K562 (cell line): Measurements from ENCODE around the gene IL4I1. TPM values are rescaled to one million over a fixed set of nuclear protein-coding genes. Genes with fewer than 3 reads are reported as not detected.

Source experiments
- ATAC-seq: fragments of 200-7000 bp; cut with Tn5 transposase; 3 replicates; pipeline ENCODE4 v1.9.1; 2020; ENCODE audit warnings: moderate library complexity
- BruUV-seq: library from RNA; stranded (reverse); fragments of 400-500 nt; replicated peaks from 2 replicates; lab custom pipeline; 2021; lab: Mats Ljungman, UMichigan
- CTCF ChIA-PET: fragments of 300-600 bp; formaldehyde crosslinking; extraction: SDS; loops from one replicate; lab custom pipeline; 2021; ENCODE audit warnings: low intra/inter-chr PET ratio; lab: Yijun Ruan, JAX
- POLR2A ChIA-PET: fragments of 300-600, 350-650 bp; sonication (Branson Sonifier 250); formaldehyde crosslinking; extraction: SDS; loops from one replicate; lab custom pipeline; 2021; ENCODE audit warnings: antibody characterized with exemption, inconsistent platforms; lab: Yijun Ruan, JAX
- DNase-seq, 4 experiments: peaks; one replicate each; pipeline versions ENCODE4 v3.0.0 to v3.0.0-alpha.2; 2011 to 2018; ENCODE audit warnings: low spot score in 3 of 4, mixed read lengths in 3 of 4; ENCODE audit errors: extremely low read depth in 1 of 4
- FAIRE-seq: peaks from 2 replicates; lab custom pipeline; 2011; peaks lifted over from hg19 to GRCh38; lab: Jason Lieb, UNC
- H2AFZ ChIP-seq: 2 replicates; pipeline ENCODE4 v1.6.0; 2011; ENCODE audit warnings: low read depth, low read length, control low read depth, inconsistent platforms
- H3K27ac ChIP-seq: fragments of 200-600 bp; 3 replicates; pipeline ENCODE4 v1.8.0; 2011; ENCODE audit warnings: low read depth, mild to moderate bottlenecking, control low read depth, inconsistent platforms, low read length, moderate library complexity, mixed read lengths; ENCODE audit errors: extremely low read depth
- H3K27me3 ChIP-seq, 2 experiments: fragments of 300-600 bp in 1 of 2; 2 replicates in 1 of 2; 3 replicates in 1 of 2; pipeline versions ENCODE4 v1.6.0 to v1.8.0; 2011; ENCODE audit warnings: inconsistent platforms in 2 of 2, low read length in 2 of 2, mild to moderate bottlenecking in 1 of 2, mixed read lengths in 1 of 2, moderate library complexity in 1 of 2; ENCODE audit not compliant: control insufficient read depth in 2 of 2, insufficient read depth in 2 of 2
- H3K36me3 ChIP-seq: fragments of 300-600 bp; 3 replicates; pipeline ENCODE4 v1.8.0; 2011; ENCODE audit warnings: mild to moderate bottlenecking, low read length, inconsistent platforms; ENCODE audit not compliant: control insufficient read depth, insufficient read depth
- H3K4me1 ChIP-seq, 2 experiments: fragments of 200-600 bp in 1 of 2; replicated peaks in 1 of 2; 2 replicates in 1 of 2; 3 replicates in 1 of 2; pipeline versions ENCODE4 v1.5.1 to v1.8.0; 2011; ENCODE audit warnings: inconsistent platforms in 2 of 2, low read length in 2 of 2, mild to moderate bottlenecking in 1 of 2, mixed read lengths in 1 of 2, moderate library complexity in 1 of 2; ENCODE audit not compliant: control insufficient read depth in 2 of 2, insufficient read depth in 2 of 2
- H3K4me2 ChIP-seq: 2 replicates; pipeline ENCODE4 v1.6.1; 2011; ENCODE audit warnings: low read length, control low read depth, inconsistent platforms, mixed read lengths; ENCODE audit not compliant: insufficient read depth
- H3K4me3 ChIP-seq: fragments of 200-600 bp; sonication (generic), shearing (Covaris generic); 2 replicates; pipeline ENCODE4 v1.5.1; 2016; ENCODE audit warnings: control low read depth, inconsistent platforms
- H3K79me2 ChIP-seq: fragments of 200-600 bp; 3 replicates; pipeline ENCODE4 v1.8.0; 2011; ENCODE audit warnings: low read length, inconsistent platforms; ENCODE audit not compliant: control insufficient read depth, insufficient read depth
- H3K9ac ChIP-seq, 2 experiments: 2 replicates each; pipeline versions ENCODE4 v1.6.0 to v1.6.1; 2011; ENCODE audit warnings: low read depth in 2 of 2, low read length in 2 of 2, control low read depth in 1 of 2, inconsistent platforms in 1 of 2, mild to moderate bottlenecking in 1 of 2, mixed read lengths in 1 of 2; ENCODE audit not compliant: insufficient read depth in 1 of 2
- H3K9me1 ChIP-seq: one replicate; pipeline ENCODE4 v1.6.0; 2011; ENCODE audit warnings: inconsistent platforms, mild to moderate bottlenecking, low read length, moderate library complexity; ENCODE audit not compliant: control insufficient read depth, insufficient read depth
- H3K9me3 ChIP-seq: replicated peaks from 2 replicates; pipeline ENCODE4 v1.5.1; 2011; ENCODE audit warnings: low read depth, low read length, inconsistent platforms; ENCODE audit not compliant: control insufficient read depth, insufficient read depth
- H4K20me1 ChIP-seq: replicated peaks from 2 replicates; pipeline ENCODE4 v1.6.1; 2011; ENCODE audit warnings: low read length, inconsistent platforms, mixed read lengths; ENCODE audit not compliant: control insufficient read depth, insufficient read depth
- GTF2F1 ChIP-seq: IDR thresholded peaks from 2 replicates; pipeline ENCODE4 v1.6.1; 2011; ENCODE audit warnings: low read depth, low read length, improper control_type of control experiment
- MAFF ChIP-seq: IDR thresholded peaks from 2 replicates; pipeline ENCODE4 v1.6.1; 2012; ENCODE audit warnings: low read length, improper control_type of control experiment
- MYC ChIP-seq, 2 experiments: fragments of 250-450 bp in 1 of 2; sonication (Bioruptor Pico) in 1 of 2; IDR thresholded peaks; 2 replicates each; pipeline versions ENCODE4 v1.5.1 to v1.6.1; 2012 to 2021; ENCODE audit warnings: low read depth in 2 of 2, borderline replicate concordance in 1 of 2, improper control_type of control experiment in 1 of 2, low read length in 1 of 2, mild to moderate bottlenecking in 1 of 2, moderate library complexity in 1 of 2
- POLR2G ChIP-seq: fragments of 200-400 bp; formaldehyde crosslinking; IDR thresholded peaks from 2 replicates; pipeline ENCODE4 v1.6.1; 2017; ENCODE audit warnings: low read depth, mild to moderate bottlenecking, antibody characterized with exemption, low read length, moderate library complexity
- RBFOX2 ChIP-seq: fragments of 200-400 bp; formaldehyde crosslinking; IDR thresholded peaks from 2 replicates; pipeline ENCODE4 v1.6.1; 2017; ENCODE audit warnings: low read depth, mild to moderate bottlenecking, low read length, moderate library complexity
- STAG1 ChIP-seq: sonication (generic); formaldehyde crosslinking; IDR thresholded peaks from 2 replicates; pipeline ENCODE4 v1.5.0; 2020; ENCODE audit warnings: missing genetic modification reagents, borderline replicate concordance
- TRIM28 ChIP-seq: fragments of 450-650 bp; IDR thresholded peaks from 2 replicates; pipeline ENCODE4 v1.6.1; 2017
- ZNF584 ChIP-seq: fragments of 200-800 bp; sonication (Bioruptor generic); IDR thresholded peaks from 2 replicates; pipeline ENCODE4 v1.6.1; 2016; ENCODE audit warnings: low read depth, mild to moderate bottlenecking, missing genetic modification characterization, missing compliant biosample characterization
- WGBS: fragments of 100-300 bp; shearing (Covaris generic); methylation state at CpG from one replicate; pipeline ENCODE4 v1.1.6; 2016; ENCODE audit warnings: low coverage, mixed read lengths; ENCODE audit not compliant: insufficient coverage; ENCODE audit errors: missing lambda C conversion rate; 5-methylcytosine and 5-hydroxymethylcytosine counted together
- in situ Hi-C: fragments of 300-500 bp; cut with MboI; formaldehyde crosslinking; loops from 4 replicates; pipeline ENCODE4 v1.15.0; 2018; ENCODE audit warnings: inconsistent platforms, mixed read lengths
- intact Hi-C: fragments of 100-400 bp; cut with micrococcal nuclease; formaldehyde crosslinking; loops from 2 replicates; pipeline ENCODE4 v1.14.2; 2022
- polyA plus RNA-seq, 8 experiments: library from polyadenylated mRNA; depleted of rRNA in 4 of 8; stranded (reverse) in 5 of 8; unstranded in 3 of 8; fragments of >200 nt; fragmentation: Nextera tagmentation in 2 of 8; fragmentation: Illumina TruSeq in 1 of 8; extraction: Ambion mirVana in 2 of 8; extraction: Trizol in 1 of 8; gene quantifications; 2 replicates each; pipeline versions ENCODE4 v1.2.1 to v1.2.3, GENCODE V29; 2011 to 2014; ENCODE audit warnings: inconsistent platforms in 1 of 8, missing spikeins in 1 of 8
- total RNA-seq, 7 experiments: library from RNA; depleted of rRNA in 6 of 7; stranded (reverse); fragments of >200 nt in 6 of 7; fragmentation: Illumina TruSeq in 2 of 7; extraction: Trizol in 2 of 7; gene quantifications; 2 replicates each; pipeline versions ENCODE4 v1.2.1 to v1.2.3, GENCODE V29; 2011 to 2021; ENCODE audit warnings: low replicate concordance in 1 of 7
- TF ChIP-seq, protein P1 (sequence below): fragments of 450-650 bp; IDR thresholded peaks from 2 replicates; pipeline ENCODE4 v1.6.1; 2016
- TF ChIP-seq, protein P2 (sequence below): IDR thresholded peaks from 2 replicates; pipeline ENCODE4 v1.6.1; 2011; ENCODE audit warnings: borderline replicate concordance, low read depth, mild to moderate bottlenecking, moderate library complexity, low read length; ENCODE audit not compliant: insufficient read depth, poor library complexity, severe bottlenecking
- TF ChIP-seq, protein P3 (sequence below): sonication (generic); formaldehyde crosslinking; IDR thresholded peaks from 2 replicates; pipeline ENCODE4 v1.9.0; 2022; ENCODE audit warnings: mild to moderate bottlenecking, missing genetic modification reagents
- TF ChIP-seq, protein P4 (sequence below): fragments of 250-450 bp; sonication (Bioruptor Pico); IDR thresholded peaks from 2 replicates; pipeline ENCODE4 v1.8.0; 2022; ENCODE audit warnings: inconsistent platforms, mild to moderate bottlenecking, moderate library complexity, borderline replicate concordance
- TF ChIP-seq, protein P5 (sequence below): fragments of 450-650 bp; IDR thresholded peaks from 2 replicates; pipeline ENCODE4 v1.6.1; 2016; ENCODE audit warnings: mild to moderate bottlenecking

The IL4I1 gene
- total and polyA plus RNA-seq, 9 of the 15 experiments (the other 6 are each of a cell fraction or from before 2014, with no cell fraction given) = 0.06 to 0.95 (median 0.43) TPM; not detected in 2

DNA sequence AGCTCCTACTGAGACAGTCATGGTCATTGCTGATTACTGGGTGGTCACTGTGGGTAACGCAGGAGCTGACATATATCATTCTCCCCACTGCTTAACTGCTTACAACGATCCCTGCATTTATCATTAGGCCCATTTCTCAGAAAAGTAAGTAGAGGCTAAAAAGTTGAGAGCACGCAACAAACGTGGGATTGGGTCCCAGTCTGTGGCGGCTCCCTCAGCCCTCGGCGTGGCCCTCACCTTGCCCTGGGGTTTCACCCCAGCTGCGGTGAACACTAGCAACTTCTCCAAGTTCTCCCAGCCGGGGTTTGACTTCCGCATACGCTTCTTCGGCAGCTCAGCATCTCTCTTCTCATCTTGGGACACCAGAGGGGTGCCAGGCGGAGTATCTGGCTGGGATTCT, 31.8 kb downstream of the IL4I1 start (continued):
- TF ChIP-seq, protein P1, sequence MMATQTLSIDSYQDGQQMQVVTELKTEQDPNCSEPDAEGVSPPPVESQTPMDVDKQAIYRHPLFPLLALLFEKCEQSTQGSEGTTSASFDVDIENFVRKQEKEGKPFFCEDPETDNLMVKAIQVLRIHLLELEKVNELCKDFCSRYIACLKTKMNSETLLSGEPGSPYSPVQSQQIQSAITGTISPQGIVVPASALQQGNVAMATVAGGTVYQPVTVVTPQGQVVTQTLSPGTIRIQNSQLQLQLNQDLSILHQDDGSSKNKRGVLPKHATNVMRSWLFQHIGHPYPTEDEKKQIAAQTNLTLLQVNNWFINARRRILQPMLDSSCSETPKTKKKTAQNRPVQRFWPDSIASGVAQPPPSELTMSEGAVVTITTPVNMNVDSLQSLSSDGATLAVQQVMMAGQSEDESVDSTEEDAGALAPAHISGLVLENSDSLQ = no peak
- TF ChIP-seq, protein P2, sequence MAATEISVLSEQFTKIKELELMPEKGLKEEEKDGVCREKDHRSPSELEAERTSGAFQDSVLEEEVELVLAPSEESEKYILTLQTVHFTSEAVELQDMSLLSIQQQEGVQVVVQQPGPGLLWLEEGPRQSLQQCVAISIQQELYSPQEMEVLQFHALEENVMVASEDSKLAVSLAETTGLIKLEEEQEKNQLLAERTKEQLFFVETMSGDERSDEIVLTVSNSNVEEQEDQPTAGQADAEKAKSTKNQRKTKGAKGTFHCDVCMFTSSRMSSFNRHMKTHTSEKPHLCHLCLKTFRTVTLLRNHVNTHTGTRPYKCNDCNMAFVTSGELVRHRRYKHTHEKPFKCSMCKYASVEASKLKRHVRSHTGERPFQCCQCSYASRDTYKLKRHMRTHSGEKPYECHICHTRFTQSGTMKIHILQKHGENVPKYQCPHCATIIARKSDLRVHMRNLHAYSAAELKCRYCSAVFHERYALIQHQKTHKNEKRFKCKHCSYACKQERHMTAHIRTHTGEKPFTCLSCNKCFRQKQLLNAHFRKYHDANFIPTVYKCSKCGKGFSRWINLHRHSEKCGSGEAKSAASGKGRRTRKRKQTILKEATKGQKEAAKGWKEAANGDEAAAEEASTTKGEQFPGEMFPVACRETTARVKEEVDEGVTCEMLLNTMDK = no peak
- 0 out of 2 replicates have a peak, but pooled peaks have one; percentile 21 for TF ChIP-seq GTF2F1
- TF ChIP-seq, protein P3, sequence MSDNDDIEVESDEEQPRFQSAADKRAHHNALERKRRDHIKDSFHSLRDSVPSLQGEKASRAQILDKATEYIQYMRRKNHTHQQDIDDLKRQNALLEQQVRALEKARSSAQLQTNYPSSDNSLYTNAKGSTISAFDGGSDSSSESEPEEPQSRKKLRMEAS = 0 out of 2 replicates have a peak, but pooled peaks have one; percentile 15
- TF ChIP-seq STAG1 (CRISPR knock-in tag) = 0 out of 2 replicates have a peak, but pooled peaks have one; percentile 4
- no peak for TF ChIP-seq MAFF

DNA sequence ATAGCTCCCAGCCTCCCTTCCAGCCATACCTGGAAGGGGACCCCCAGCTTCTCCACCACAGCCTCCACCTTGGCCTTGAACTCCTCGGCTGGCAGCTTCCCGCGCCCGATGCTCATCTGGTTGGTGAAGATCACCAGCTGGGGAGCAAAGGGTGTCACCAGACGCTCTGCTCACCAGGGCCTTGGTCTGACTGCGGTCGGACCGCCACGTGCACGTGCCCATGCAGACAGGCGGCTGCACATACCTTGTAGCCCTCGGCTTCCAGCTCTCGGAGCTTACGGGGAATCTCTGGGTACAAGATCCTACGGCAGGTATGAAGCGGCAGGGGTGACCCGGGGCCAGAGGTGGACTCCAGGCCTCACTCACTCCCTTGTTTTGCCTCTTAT, 32.8 kb downstream of the IL4I1 start:
- no peak overlapping the region for H2AFZ ChIP-seq
- ATAC-seq = no peak
- intact Hi-C loops (no loop called here), in situ Hi-C loops (no loop called here)
- DNase-seq = no peak
- H3K9me3 ChIP-seq = no peaks in the 10 kb centered on the region
- BruUV-seq = no TSS peak
- H3K9me1 ChIP-seq = peaks cover 4% of the 10 kb centered on the region
- H3K27ac ChIP-seq = no peak overlapping the region
- no peaks in the 10 kb centered on the region for H3K27me3 ChIP-seq
- ChIA-PET CTCF (no interaction called here), POLR2A (interaction anchor here (1.5 to 2.2 kb wide), 3 partner anchors 10 to 78 kb away, joined by 3 to 18 read pairs (median 7); partner anchors contain the start of gene PTOV1)
- peak overlapping the region in 1 of 2 experiments; percentile 74; a peak in 2 of 4 replicates for H3K9ac ChIP-seq
- H3K79me2 ChIP-seq = peaks cover 39% of the 10 kb centered on the region
- H3K4me2 ChIP-seq = no peak overlapping the region
- 92% methylated on average over 17 of the region's 17 CpGs for WGBS
- H3K36me3 ChIP-seq = peaks cover 59% of the 10 kb centered on the region
- no peak overlapping the region for H3K4me3 ChIP-seq
- H3K4me1 ChIP-seq = peaks cover 28 to 82% of the 10 kb centered on the region in 2 experiments
- H4K20me1 ChIP-seq = peaks cover 21% of the 10 kb centered on the region; the same call in 1 of the 2 replicates
- no peak for FAIRE-seq
- TF ChIP-seq, protein P4, sequence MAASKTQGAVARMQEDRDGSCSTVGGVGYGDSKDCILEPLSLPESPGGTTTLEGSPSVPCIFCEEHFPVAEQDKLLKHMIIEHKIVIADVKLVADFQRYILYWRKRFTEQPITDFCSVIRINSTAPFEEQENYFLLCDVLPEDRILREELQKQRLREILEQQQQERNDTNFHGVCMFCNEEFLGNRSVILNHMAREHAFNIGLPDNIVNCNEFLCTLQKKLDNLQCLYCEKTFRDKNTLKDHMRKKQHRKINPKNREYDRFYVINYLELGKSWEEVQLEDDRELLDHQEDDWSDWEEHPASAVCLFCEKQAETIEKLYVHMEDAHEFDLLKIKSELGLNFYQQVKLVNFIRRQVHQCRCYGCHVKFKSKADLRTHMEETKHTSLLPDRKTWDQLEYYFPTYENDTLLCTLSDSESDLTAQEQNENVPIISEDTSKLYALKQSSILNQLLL (CRISPR knock-in tag) = no peak
- TF ChIP-seq POLR2G (peak; percentile 54), MYC (IDR thresholded peaks at IDR 0.05; ENCODE audit: low read depth, low read length) (no peak), MYC (CRISPR knock-in tag; IDR thresholded peaks at IDR 0.05; ENCODE audit: borderline replicate concordance, low read depth) (no peak), RBFOX2 (0 out of 2 replicates have a peak, but pooled peaks have one; percentile 35), TRIM28 (no peak), ZNF584 (no peak)
- TF ChIP-seq, protein P5, sequence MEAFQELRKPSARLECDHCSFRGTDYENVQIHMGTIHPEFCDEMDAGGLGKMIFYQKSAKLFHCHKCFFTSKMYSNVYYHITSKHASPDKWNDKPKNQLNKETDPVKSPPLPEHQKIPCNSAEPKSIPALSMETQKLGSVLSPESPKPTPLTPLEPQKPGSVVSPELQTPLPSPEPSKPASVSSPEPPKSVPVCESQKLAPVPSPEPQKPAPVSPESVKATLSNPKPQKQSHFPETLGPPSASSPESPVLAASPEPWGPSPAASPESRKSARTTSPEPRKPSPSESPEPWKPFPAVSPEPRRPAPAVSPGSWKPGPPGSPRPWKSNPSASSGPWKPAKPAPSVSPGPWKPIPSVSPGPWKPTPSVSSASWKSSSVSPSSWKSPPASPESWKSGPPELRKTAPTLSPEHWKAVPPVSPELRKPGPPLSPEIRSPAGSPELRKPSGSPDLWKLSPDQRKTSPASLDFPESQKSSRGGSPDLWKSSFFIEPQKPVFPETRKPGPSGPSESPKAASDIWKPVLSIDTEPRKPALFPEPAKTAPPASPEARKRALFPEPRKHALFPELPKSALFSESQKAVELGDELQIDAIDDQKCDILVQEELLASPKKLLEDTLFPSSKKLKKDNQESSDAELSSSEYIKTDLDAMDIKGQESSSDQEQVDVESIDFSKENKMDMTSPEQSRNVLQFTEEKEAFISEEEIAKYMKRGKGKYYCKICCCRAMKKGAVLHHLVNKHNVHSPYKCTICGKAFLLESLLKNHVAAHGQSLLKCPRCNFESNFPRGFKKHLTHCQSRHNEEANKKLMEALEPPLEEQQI = no peak
